K562 (cell line): ENCODE data around the gene NME7. TPM values are rescaled to one million over a fixed set of nuclear protein-coding genes. Genes with fewer than 3 reads are reported as not detected.

Experiments
- ATAC-seq: fragments of 200-7000 bp; cut with Tn5 transposase; 3 replicates; pipeline ENCODE4 v1.9.1; 2020; ENCODE audit warnings: moderate library complexity
- BruUV-seq: library from RNA; stranded (reverse); fragments of 400-500 nt; replicated peaks from 2 replicates; lab custom pipeline; 2021; lab: Mats Ljungman, UMichigan
- CTCF ChIA-PET: fragments of 300-600 bp; formaldehyde crosslinking; extraction: SDS; loops from one replicate; lab custom pipeline; 2021; ENCODE audit warnings: low intra/inter-chr PET ratio; lab: Yijun Ruan, JAX
- POLR2A ChIA-PET: fragments of 300-600, 350-650 bp; sonication (Branson Sonifier 250); formaldehyde crosslinking; extraction: SDS; loops from one replicate; lab custom pipeline; 2021; ENCODE audit warnings: antibody characterized with exemption, inconsistent platforms; lab: Yijun Ruan, JAX
- DNase-seq, 4 experiments: peaks; one replicate each; pipeline versions ENCODE4 v3.0.0 to v3.0.0-alpha.2; 2011 to 2018; ENCODE audit warnings: low spot score in 3 of 4, mixed read lengths in 3 of 4; ENCODE audit errors: extremely low read depth in 1 of 4
- FAIRE-seq: peaks from 2 replicates; lab custom pipeline; 2011; peaks lifted over from hg19 to GRCh38; lab: Jason Lieb, UNC
- H2AFZ ChIP-seq: 2 replicates; pipeline ENCODE4 v1.6.0; 2011; ENCODE audit warnings: low read depth, low read length, control low read depth, inconsistent platforms
- H3K27ac ChIP-seq: fragments of 200-600 bp; 3 replicates; pipeline ENCODE4 v1.8.0; 2011; ENCODE audit warnings: low read depth, mild to moderate bottlenecking, control low read depth, inconsistent platforms, low read length, moderate library complexity, mixed read lengths; ENCODE audit errors: extremely low read depth
- H3K27me3 ChIP-seq, 2 experiments: fragments of 300-600 bp in 1 of 2; 2 replicates in 1 of 2; 3 replicates in 1 of 2; pipeline versions ENCODE4 v1.6.0 to v1.8.0; 2011; ENCODE audit warnings: inconsistent platforms in 2 of 2, low read length in 2 of 2, mild to moderate bottlenecking in 1 of 2, mixed read lengths in 1 of 2, moderate library complexity in 1 of 2; ENCODE audit not compliant: control insufficient read depth in 2 of 2, insufficient read depth in 2 of 2
- H3K36me3 ChIP-seq: fragments of 300-600 bp; 3 replicates; pipeline ENCODE4 v1.8.0; 2011; ENCODE audit warnings: mild to moderate bottlenecking, low read length, inconsistent platforms; ENCODE audit not compliant: control insufficient read depth, insufficient read depth
- H3K4me1 ChIP-seq, 2 experiments: fragments of 200-600 bp in 1 of 2; replicated peaks in 1 of 2; 2 replicates in 1 of 2; 3 replicates in 1 of 2; pipeline versions ENCODE4 v1.5.1 to v1.8.0; 2011; ENCODE audit warnings: inconsistent platforms in 2 of 2, low read length in 2 of 2, mild to moderate bottlenecking in 1 of 2, mixed read lengths in 1 of 2, moderate library complexity in 1 of 2; ENCODE audit not compliant: control insufficient read depth in 2 of 2, insufficient read depth in 2 of 2
- H3K4me2 ChIP-seq: 2 replicates; pipeline ENCODE4 v1.6.1; 2011; ENCODE audit warnings: low read length, control low read depth, inconsistent platforms, mixed read lengths; ENCODE audit not compliant: insufficient read depth
- H3K4me3 ChIP-seq: fragments of 200-600 bp; sonication (generic), shearing (Covaris generic); 2 replicates; pipeline ENCODE4 v1.5.1; 2016; ENCODE audit warnings: control low read depth, inconsistent platforms
- H3K79me2 ChIP-seq: fragments of 200-600 bp; 3 replicates; pipeline ENCODE4 v1.8.0; 2011; ENCODE audit warnings: low read length, inconsistent platforms; ENCODE audit not compliant: control insufficient read depth, insufficient read depth
- H3K9ac ChIP-seq, 2 experiments: 2 replicates each; pipeline versions ENCODE4 v1.6.0 to v1.6.1; 2011; ENCODE audit warnings: low read depth in 2 of 2, low read length in 2 of 2, control low read depth in 1 of 2, inconsistent platforms in 1 of 2, mild to moderate bottlenecking in 1 of 2, mixed read lengths in 1 of 2; ENCODE audit not compliant: insufficient read depth in 1 of 2
- H3K9me1 ChIP-seq: one replicate; pipeline ENCODE4 v1.6.0; 2011; ENCODE audit warnings: inconsistent platforms, mild to moderate bottlenecking, low read length, moderate library complexity; ENCODE audit not compliant: control insufficient read depth, insufficient read depth
- H3K9me3 ChIP-seq: replicated peaks from 2 replicates; pipeline ENCODE4 v1.5.1; 2011; ENCODE audit warnings: low read depth, low read length, inconsistent platforms; ENCODE audit not compliant: control insufficient read depth, insufficient read depth
- H4K20me1 ChIP-seq: replicated peaks from 2 replicates; pipeline ENCODE4 v1.6.1; 2011; ENCODE audit warnings: low read length, inconsistent platforms, mixed read lengths; ENCODE audit not compliant: control insufficient read depth, insufficient read depth
- E2F1 ChIP-seq: sonication (generic); formaldehyde crosslinking; IDR thresholded peaks from 2 replicates; pipeline ENCODE4 v1.8.1; 2023; ENCODE audit warnings: mild to moderate bottlenecking, missing genetic modification reagents, moderate library complexity
- EZH2 ChIP-seq: IDR thresholded peaks from 2 replicates; pipeline ENCODE4 v1.6.1; 2012; ENCODE audit warnings: low read depth, mild to moderate bottlenecking, inconsistent platforms, low read length, borderline replicate concordance
- FOXP4 ChIP-seq: sonication (generic); formaldehyde crosslinking; IDR thresholded peaks from 2 replicates; pipeline ENCODE4 v1.8.0; 2022; ENCODE audit warnings: mild to moderate bottlenecking, missing genetic modification reagents, borderline replicate concordance
- GTF2F1 ChIP-seq: IDR thresholded peaks from 2 replicates; pipeline ENCODE4 v1.6.1; 2011; ENCODE audit warnings: low read depth, low read length, improper control_type of control experiment
- HDAC1 ChIP-seq, 2 experiments: fragments of 450-650 bp; IDR thresholded peaks; 2 replicates each; pipeline ENCODE4 v1.6.1; 2016 to 2017; ENCODE audit warnings: inconsistent platforms in 1 of 2, mild to moderate bottlenecking in 1 of 2, moderate library complexity in 1 of 2
- KLF1 ChIP-seq: fragments of 450-650 bp; IDR thresholded peaks from 2 replicates; pipeline ENCODE4 v1.6.1; 2016; ENCODE audit warnings: missing genetic modification characterization, missing compliant biosample characterization
- MCM2 ChIP-seq: fragments of 450-650 bp; IDR thresholded peaks from 2 replicates; pipeline ENCODE4 v1.6.1; 2017; ENCODE audit warnings: low read depth, mild to moderate bottlenecking
- SLC30A9 ChIP-seq: fragments of 250-450 bp; sonication (Bioruptor Pico); IDR thresholded peaks from 2 replicates; pipeline ENCODE4 v1.8.0; 2022; ENCODE audit warnings: mild to moderate bottlenecking, moderate library complexity
- SMAD2 ChIP-seq: fragments of 150-350 bp; IDR thresholded peaks from 2 replicates; pipeline ENCODE4 v1.6.1; 2014; ENCODE audit warnings: low read depth, mild to moderate bottlenecking, low read length
- TCF7L2 ChIP-seq: fragments of 150-350 bp; IDR thresholded peaks from 2 replicates; pipeline ENCODE4 v1.6.1; 2016; ENCODE audit warnings: low read depth, mild to moderate bottlenecking, low read length, moderate library complexity
- ZNF780A ChIP-seq: fragments of 250-450 bp; sonication (Bioruptor Pico); IDR thresholded peaks from 2 replicates; pipeline ENCODE4 v1.5.0; 2021; ENCODE audit warnings: mild to moderate bottlenecking
- in situ Hi-C: fragments of 300-500 bp; cut with MboI; formaldehyde crosslinking; loops from 4 replicates; pipeline ENCODE4 v1.15.0; 2018; ENCODE audit warnings: inconsistent platforms, mixed read lengths
- intact Hi-C: fragments of 100-400 bp; cut with micrococcal nuclease; formaldehyde crosslinking; loops from 2 replicates; pipeline ENCODE4 v1.14.2; 2022
- polyA plus RNA-seq, 8 experiments: library from polyadenylated mRNA; depleted of rRNA in 4 of 8; stranded (reverse) in 5 of 8; unstranded in 3 of 8; fragments of >200 nt; fragmentation: Nextera tagmentation in 2 of 8; fragmentation: Illumina TruSeq in 1 of 8; extraction: Ambion mirVana in 2 of 8; extraction: Trizol in 1 of 8; gene quantifications; 2 replicates each; pipeline versions ENCODE4 v1.2.1 to v1.2.3, GENCODE V29; 2011 to 2014; ENCODE audit warnings: inconsistent platforms in 1 of 8, missing spikeins in 1 of 8
- total RNA-seq, 7 experiments: library from RNA; depleted of rRNA in 6 of 7; stranded (reverse); fragments of >200 nt in 6 of 7; fragmentation: Illumina TruSeq in 2 of 7; extraction: Trizol in 2 of 7; gene quantifications; 2 replicates each; pipeline versions ENCODE4 v1.2.1 to v1.2.3, GENCODE V29; 2011 to 2021; ENCODE audit warnings: low replicate concordance in 1 of 7

NME7 gene
- total and polyA plus RNA-seq, 9 of the 15 experiments (the other 6 are each of a cell fraction or from before 2014, with no cell fraction given), result 7.9 to 43.2 (median 23.9) TPM

- peaks cover 38% of the 10 kb centered on the region for H3K36me3 ChIP-seq
- H4K20me1 ChIP-seq, result no peaks in the 10 kb centered on the region
- in situ Hi-C loops (no loop called here), intact Hi-C loops (no loop called here)
- no TSS peak for BruUV-seq
- TF ChIP-seq SMAD2 (no peak), ZNF780A (CRISPR knock-in tag) (no peak), EZH2 (no peak), MCM2 (no peak), SLC30A9 (CRISPR knock-in tag) (no peak), GTF2F1 (no peak), TCF7L2 (no peak), KLF1 (tag) (no peak), FOXP4 (CRISPR knock-in tag) (no peak), E2F1 (CRISPR knock-in tag) (no peak), HDAC1 (IDR thresholded peaks at IDR 0.05) (no peak)
- FAIRE-seq, result no peak
- no peaks in the 10 kb centered on the region for H3K9me1 ChIP-seq
- H3K27ac ChIP-seq, result no peak overlapping the region
- H3K9ac ChIP-seq, result no peak overlapping the region
- no peaks in the 10 kb centered on the region for H3K9me3 ChIP-seq
- no peak overlapping the region for H3K4me3 ChIP-seq
- ChIA-PET CTCF (no interaction called here), POLR2A (interaction anchor here (1.5 kb wide), 1 partner anchor 22 kb away, joined by 3 read pairs; the partner anchor contains the start of genes BLZF1 and NME7)
- H2AFZ ChIP-seq, result no peak overlapping the region
- H3K4me2 ChIP-seq, result no peak overlapping the region
- no peaks in the 10 kb centered on the region for H3K79me2 ChIP-seq
- H3K4me1 ChIP-seq, result no peaks in the 10 kb centered on the region
- no peak for ATAC-seq
- no peak for DNase-seq
- no peaks in the 10 kb centered on the region for H3K27me3 ChIP-seq
Observed at GRCh38 chr1:169390303-169390702, 22.7 kb upstream of the NME7 start.
